ENCODE data around the gene SNCB.
A peak's percentile ranks its signal among the peaks of the same experiment; 100 is the strongest.

The SNCB gene

DNA sequence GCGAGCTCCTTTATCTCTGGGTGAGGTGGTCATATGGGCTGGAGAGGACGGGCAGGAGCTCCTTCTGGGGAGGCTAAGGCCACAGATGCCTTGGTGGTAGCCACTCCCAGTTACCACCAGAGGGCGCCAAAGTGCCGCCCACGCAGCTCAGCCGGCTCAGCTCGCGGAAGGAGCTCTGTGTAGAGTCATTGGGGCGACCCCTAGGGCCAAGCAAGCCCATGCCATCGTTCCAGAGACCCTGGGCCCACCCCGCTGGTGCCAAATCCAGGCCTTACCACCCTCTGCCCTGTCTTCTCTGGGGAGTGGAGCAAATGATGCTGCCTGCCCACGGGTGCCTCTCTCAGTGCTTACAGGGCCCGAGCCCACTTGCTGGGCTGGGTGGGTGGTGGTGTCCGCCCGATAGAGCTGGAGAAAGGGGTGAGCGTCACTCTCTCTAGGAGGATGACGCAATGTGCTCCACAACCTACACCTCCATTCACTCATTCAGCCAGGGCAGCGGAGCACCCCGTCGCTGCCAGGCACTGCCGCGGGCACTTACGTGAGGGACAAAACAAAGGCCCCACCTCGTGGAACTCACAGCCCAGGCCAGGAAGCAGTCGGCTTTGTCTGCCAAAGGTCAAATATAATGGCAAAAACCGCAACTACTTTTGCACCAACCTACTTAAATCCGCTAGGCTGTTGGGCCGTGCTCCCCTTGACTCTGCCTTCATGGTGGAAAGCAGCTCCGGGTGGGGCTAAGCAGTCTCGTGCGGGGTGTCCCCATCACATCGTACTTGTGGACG lies 30.7 kb upstream of the SNCB start:
- DNase-seq: peak; percentile 86

DNA sequence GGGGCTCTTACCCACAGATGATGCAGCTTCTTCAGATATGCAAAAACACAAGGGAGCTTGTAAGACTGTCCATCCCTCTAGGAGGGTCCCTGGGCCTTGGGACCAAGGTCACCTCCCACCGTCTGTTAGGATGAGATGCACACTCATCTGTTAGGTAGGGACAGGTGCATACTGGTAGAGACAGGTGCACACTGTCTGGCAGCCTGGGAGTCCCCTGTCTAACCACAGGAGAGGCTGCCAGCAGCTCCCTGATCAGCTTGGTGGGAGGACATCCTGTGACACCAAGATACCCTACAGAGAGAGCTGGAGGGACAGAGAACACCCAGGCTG lies 30.2 kb upstream of the SNCB start:
- DNase-seq: no peak

DNA sequence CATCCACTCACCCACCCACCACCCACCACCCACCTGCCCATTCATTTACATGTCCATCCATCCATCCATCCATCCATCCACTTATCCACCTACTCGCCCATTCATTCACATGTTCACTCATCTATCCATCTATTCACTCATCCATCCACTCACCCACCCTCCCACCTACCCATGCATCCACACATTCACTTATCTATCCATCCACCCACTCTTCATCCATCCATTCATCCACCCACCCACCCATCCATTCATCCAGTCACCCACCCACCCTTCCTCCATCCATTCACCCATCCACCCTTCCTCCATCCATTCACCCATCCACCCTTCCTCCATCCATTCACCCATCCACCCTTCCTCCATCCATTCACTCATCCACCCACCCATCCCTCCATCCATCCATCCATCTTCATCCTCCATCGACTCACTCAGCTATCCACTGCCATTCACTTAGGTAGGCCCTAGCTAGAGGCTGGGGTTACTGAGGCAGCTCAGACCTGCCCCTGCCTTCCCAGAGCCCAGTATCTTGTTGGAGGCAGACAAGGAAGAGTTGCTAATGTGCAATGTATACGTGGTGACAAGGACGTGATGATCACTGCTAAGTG lies 29.6 kb upstream of the SNCB start:
- DNase-seq: no peak

DNA sequence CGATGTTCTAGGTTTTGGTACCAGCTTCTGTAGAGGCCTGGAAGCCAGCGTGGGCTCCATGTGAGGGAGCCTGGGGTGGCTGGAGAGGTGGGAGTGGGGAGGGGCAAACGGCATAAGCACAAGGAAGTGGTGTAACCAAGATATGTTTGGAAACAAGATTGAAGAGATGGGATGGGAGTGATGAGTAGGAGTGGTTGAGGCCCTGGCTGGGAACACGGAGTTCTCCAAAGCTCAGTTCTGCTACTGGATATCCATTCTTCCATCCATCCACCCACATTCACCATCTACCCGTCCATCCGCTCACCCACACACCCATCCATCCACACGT lies 29.1 kb upstream of the SNCB start:
- DNase-seq: no peak

DNA sequence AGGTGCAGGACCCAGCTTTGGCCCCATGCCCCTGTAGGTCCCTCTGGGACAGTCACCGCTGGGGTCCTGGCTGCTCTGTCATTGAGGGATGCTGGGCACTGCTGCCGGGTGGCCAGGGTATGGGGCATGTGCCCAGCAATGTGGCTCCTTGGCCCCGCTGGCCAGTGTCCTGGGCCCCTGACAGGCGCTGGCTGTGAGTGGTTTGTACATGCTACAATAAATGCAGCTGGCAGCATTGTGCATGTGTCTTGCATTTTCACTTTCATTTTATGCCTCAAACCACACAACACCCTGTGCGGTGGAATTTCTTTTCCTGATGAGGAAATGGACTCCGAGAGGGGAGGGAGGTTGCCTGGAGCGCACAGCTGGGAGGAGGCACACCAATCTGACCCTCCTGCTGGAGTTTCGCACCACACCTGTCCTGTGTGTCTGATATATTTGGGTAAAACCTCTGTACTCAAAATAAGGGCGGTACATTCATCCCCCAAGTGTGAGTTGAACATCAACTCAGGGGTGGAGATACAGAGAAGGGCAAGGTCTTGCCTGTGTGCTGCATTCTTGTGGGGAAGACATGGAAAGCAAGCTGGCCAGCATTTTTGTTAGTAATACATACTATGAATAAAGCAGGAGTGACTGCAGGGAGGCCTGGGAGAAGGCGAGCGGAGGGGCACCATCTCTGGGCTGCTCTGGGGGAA lies 28.6 kb upstream of the SNCB start:
- peak; percentile 34 for DNase-seq

DNA sequence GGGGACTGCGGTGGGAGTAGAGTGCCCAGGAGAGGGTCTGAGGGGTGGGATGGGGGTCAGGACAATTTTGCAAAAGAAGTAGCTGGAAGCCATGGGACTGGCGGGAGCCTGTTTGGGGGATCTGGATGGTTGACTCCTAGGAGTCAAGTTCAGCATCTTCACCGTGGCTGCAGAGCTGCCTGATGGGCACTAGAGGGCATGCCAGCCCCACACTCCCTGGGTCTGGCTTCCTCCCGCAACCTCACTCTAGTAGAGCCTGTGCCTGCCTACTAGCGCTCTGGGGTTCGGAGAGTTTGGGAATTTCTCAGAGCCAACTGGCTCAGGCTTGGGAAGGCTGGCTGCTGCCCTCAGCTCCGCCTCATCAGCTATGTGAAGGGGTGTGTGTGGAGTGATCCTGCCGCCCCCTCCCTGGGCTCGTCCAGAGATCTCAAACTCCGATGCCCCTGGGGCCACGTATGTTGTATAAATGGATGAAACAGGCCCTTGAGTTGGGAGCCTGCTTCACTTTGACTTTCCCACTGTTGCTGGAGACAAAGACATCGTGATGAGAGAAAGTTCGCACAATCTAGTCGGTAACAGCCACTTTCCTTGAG lies 27.8 kb upstream of the SNCB start:
- peak; percentile 74 for DNase-seq

DNA sequence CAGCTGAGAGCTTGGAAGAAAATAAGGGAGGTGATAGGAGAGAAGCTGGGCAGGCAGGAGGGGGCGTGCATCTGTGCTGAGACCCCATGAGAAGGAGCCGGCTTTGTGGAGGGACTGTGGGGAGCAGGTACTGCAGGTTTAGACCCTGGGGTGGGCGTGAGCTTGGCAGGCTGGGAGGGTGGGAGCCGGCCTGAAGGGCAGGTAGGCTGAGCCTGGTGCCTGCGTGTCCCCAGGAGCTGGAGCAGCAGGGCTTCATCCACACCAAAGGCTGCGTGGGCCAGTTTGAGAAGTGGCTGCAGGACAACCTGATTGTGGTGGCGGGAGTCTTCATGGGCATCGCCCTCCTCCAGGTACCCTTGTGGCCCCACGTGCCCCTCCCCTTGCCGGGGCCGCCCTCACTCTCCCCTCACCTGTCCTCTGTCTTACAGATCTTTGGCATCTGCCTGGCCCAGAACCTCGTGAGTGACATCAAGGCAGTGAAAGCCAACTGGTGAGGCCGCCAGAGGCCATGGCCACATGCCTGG lies 26.2 kb upstream of the SNCB start:
- no peak for DNase-seq

DNA sequence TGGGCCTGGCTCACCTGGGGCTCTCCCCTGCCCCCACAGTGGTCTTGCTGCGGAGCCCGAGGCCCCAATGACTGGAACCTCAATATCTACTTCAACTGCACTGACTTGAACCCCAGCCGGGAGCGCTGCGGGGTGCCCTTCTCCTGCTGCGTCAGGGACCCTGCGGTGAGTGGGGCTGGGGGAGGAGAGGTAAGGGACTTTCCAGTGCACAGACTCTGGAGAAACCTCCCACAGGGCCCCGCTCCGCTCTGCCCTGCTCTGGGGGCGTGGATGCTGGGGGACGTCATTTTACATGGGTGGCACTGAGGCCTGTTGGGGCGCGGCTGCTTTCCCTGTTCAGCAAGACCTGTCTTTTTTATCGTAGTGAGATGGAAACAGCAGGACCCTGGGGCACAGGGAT lies 24.5 kb upstream of the SNCB start:
- DNase-seq: no peak

DNA sequence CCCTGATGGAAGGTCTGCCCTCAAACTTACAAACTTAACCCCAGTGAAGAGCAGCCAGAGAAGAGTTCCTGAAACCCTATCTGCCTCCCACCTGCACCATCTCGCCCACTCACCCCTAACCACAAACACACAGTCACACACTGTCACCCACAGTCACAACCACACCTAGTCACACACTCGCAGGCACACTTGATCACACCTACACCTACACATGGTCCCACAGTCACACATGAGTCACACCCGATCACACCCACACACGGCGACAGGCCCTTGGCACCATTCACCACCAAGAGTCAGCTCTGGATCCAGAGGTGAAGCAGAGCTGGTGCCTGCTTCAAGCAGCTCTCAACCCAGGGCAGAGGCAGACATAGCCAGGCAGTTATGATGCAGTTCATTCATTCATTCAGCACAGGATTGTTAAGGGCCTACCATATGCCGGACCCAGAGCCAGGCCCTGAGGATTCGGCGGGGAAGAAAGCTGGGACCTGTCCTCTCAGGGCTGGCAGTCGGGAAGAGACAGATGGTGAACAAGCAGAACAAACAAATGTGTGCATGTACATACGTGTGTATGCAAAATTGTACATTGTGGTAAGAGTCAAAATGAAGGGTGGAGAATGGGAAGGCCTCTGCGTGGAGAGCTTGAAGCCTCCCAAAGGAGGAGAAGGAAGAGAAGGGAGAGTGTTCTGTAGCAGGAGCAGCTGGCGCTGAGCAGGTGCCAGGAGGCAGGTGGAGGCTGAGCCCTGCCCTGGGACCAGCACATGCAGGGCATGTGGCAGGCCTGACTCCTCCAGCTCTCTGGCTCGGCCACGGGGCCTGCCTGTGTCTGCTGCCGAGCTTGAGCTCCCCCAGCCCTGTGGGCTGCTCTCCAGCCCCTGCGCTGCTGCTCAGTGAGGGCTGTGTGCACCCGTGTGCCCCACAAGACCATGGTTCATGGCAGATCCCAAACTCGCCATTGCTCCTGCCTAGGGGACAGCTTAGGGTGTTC lies 23.4 kb upstream of the SNCB start:
- peak; percentile 73 for DNase-seq

DNA sequence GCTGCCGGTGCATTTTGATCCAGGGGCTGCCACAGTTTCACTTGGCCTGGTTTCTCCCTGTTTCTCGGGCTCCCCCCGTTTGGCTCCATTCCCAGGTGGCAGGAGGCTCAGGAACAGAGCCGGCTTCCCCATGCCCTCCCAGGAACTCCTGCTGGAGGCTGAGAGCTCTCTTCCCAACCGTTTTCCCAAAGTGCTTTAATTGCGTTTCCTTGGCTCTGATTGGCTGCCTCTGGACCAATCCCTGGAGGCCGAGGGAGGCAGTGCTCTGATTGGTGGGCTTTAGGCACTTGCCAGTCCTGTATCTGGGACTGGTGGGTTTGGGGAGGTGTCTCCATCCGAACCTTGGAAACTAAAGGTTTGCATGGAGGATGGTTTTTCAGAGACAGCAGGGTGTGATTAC lies 21.8 kb upstream of the SNCB start:
- no peak for DNase-seq

DNA sequence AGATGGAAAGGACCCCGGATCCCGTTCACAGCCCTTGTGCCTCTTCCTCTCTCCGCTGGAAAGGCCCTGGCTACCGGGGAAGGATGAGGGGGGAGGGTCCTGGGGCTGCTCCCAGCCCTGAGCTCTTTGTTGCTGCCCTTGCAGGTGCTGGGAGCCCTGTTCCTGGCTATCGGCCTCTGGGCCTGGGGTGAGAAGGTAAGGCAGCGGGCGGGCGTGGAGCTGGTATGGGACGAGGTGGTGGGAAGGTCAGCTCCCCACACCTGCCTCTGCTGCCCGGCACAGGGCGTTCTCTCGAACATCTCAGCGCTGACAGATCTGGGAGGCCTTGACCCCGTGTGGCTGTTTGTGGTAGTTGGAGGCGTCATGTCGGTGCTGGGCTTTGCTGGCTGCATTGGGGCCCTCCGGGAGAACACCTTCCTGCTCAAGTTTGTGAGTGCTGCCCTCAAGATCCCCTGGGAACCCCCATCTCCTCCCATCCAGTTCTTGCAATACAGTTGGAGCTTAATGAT lies 21.2 kb upstream of the SNCB start:
- no peak for DNase-seq

DNA sequence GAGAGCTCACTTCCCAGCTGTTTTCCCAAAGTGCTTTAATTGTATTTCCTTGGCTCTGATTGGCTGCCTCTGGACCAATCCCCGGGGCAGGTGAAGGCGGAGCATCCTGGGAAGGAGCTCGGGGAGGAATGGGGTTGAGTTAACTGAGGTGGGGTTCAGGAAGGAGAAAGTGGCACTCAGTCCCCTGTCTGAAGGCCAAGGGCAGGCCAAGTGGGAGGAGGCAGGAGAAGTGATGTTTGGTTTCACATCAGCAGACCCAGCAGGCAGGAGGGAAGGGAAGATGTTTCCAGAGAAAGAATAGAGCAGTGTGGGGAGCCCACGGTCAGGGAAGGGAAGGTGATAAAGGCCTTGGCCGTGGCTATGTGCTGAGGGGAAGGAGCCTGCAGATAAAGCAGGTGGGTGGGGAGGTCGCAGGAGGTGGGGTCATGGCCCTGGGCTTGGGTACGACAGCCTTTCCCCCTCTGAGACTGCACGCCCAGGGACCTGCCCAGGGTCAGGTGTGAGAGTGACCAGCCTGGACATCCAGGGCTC lies 20.1 kb upstream of the SNCB start:
- DNase-seq: no peak

DNA sequence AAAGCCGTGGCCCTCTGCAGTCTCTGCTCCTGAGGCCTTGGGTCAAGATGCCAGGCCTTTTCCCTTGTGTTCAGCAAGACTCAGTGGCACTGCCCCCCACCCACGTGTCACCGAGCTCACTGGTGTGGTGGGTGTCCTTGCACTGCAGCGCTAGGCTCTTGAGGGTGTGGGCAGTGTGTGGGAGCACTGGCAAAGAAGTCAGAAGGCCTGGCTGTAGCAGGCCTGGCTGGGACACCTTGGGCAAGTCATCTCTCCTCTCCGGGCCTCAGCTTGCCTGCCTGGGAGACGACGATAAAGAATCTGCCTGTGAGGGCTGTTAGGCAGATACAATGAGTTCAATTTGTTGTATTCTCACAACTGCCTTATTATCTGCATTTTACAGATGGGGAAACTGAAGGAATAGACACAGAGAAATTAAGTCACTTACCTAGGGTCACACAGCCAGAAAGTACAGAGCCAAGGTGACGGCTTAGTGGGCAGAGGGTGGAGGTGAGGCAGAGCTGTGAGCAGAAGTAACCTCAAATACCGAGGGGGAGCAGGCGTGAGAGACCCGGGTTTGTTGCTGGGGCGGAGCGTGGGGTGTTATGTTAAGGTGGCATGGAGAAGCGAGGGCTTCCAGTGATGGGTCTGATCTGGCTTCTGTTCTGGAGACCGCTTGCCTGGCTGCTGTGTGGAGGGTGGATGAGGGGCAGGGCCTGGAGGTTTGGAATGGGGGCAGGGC lies 18.3 kb upstream of the SNCB start:
- DNase-seq: peak; percentile 29

DNA sequence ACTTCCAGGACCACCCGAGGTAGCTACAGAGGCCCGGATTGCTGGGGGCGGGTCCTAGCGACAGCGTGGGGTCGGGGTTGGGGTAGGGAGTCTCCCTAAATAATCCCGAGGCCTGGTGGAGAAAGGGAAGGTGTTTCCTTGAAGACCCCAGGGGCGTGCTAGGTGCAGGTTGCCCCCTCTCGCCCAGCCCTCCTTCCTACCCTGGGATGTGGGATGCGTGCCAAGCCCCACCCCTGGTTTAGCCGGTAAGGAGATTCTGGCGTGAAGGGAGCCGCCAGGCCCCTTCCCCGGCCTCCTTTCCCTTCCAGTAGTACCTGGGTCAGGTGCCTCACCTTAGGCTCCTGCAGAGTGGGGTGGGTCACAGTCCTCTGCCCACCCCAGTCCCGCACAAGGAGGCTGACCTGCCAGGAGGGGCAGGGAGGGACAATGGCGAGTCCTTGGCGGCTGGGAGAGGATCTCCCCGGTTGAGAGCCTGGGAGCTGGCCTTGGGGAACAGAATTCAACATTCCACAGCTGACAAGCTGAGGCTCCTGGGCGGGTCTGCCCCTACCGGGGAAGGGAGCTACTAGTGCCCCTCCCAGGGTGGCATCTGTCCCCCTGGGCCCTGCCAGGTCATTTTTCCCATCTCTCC lies 17.6 kb upstream of the SNCB start:
- DNase-seq: no peak

DNA sequence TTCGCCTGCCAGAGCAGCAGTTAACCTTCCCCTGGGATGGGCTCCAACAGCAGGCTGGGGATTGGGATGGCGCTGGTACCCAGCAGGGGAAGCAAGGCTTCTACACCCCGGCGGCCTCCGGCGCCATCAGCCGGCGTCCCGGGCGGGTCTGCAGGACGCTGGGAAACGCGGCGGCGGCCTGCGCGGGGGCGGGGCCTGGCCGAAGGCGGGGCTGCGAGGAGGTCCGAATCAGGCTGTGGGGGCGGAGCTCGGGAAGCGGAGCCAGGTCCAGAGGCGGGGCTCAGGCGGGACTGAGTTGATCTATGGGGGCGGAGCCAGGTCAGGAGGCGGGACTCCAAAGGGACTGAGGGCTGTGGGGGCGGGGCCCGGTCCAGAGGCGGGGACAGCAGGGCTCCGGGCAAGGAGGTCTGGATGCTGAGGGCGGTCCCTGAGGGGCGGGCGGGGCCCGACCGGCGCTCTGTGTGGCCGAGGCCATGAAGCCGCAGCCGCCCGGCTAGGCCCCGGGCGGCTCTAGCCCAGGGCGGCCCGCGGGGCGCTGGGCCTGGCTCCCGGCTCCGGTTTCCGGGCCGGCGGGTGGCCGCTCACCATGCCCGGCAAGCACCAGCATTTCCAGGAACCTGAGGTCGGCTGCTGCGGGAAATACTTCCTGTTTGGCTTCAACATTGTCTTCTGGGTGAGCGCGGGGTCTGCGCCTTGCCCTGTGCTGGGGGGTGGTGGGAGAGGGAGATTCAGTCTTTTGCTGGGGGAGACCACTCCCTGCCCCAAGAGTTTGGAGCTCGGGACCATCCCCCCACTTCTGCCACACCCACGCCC lies 16.9 kb upstream of the SNCB start, which contains the start of gene TSPAN17:
Gene TSPAN17, plus strand, starts transcription at position 455 of the 813 bp plus-strand sequence. Its CDS starts 132 bp downstream, at position 587.
- DNase-seq: peak; percentile 100

DNA sequence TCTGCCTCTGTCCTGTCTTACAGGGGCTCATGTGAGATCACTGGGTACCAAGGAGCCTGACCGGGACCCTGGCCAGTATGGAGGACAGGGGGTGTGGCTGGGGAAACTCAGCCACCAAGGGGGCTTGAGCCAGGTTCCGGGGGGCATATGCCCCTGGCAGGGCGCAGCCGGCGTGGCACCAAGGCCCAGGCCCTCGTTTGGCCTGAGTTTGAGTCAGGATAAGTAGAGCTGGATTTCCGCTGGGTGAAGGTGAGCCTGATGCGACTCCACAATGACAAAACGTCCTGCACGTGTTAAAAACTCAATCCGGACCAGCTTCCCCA lies 16.3 kb upstream of the SNCB start:
- DNase-seq: no peak

DNA sequence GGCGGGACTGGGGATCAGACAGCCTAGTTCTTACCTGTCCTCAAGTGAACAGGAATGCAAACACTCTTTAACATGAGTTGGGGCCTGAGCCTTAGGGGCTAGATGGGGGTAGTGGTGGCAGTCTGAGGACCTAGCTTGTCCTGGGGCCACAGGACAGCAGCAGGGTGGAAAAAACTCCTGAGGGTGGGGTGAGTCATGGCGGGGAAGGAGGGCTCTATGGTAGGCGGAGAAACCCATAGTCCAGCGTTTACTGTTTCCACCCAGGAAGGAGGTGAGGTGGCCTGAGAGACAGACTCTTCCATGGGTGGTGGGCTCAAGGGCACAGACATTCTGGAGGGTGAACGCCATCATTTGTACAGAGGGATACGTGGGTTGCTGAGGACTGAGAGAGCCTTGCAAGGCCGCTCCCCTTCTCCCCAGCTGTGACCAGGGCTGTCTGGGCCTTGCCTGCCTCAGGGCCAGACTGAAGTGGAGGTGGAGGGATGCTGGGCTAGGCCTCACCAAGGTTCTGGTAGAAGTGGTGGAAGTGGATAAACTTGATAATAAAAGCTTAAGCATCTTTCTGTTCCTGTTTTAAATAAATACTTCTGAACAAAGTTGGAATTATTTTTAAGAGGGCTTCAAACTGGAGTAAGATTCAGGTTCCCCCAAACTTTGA lies 15.8 kb upstream of the SNCB start:
- no peak for DNase-seq

DNA sequence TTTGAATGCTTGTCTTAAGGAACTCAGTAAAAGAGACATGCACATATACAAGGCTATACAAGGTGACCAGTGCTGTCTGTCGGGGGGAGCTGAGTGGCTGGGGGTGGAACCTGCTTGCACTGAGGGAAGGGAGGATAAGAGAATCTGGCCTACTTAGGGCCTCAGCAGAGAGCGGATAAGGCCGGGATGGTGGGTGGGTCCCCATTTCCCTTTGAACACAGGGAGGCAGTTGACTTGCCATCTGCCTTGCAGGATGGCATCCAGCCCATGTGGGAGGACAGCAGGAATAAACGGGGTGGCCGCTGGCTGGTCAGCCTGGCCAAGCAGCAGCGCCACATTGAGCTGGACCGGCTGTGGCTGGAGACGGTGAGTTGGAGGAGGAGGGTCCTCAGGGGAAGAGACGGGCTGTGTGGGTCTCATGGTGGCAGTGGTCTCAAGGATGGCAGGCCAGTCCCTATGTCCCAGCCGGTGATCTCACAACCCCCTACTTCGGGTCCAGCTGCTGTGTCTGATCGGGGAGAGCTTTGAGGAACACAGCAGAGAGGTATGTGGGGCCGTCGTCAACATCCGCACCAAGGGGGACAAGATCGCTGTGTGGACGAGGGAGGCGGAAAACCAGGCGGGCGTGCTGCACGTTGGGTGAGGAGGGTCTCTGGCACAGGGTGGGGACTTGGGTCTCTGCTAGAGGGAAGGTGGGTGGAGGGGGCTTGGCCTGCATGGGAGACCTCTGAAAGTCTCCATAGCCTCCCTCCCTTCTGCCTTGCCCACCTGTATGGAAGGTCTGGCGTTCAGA lies 14.7 kb upstream of the SNCB start:
- no peak for DNase-seq

DNA sequence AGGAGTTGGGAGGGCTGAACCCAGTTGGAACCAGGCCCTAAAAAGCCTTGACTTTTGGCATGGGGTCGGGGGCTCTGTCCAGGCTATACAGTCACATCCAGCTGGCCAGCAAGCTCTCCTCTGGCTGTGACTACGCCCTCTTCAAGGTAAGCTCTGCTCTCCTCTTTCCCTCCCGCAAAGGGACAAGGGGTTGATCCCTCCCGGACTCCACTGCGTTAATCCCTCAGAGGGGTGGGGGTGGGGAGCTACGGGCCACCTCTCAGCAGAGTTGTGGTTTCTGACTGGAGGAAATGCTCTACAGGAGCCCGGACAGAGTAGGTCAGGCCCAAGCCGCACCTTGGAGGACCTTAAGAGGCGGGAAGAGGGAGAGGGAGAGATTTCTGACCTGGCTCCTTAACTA lies 14.0 kb upstream of the SNCB start:
- no peak for DNase-seq

Data from activated CD4-positive, alpha-beta T cell treated with anti-CD3 and anti-CD28 coated beads, Interleukin-2, Interleukin-6, amounts not matched to agents 100 ng/mL and 50 ng/mL, durations not matched to agents 16 hours and 8 hours (primary cell).